Measurements from ENCODE around the gene WDR90.

Gene WDR90

DNA sequence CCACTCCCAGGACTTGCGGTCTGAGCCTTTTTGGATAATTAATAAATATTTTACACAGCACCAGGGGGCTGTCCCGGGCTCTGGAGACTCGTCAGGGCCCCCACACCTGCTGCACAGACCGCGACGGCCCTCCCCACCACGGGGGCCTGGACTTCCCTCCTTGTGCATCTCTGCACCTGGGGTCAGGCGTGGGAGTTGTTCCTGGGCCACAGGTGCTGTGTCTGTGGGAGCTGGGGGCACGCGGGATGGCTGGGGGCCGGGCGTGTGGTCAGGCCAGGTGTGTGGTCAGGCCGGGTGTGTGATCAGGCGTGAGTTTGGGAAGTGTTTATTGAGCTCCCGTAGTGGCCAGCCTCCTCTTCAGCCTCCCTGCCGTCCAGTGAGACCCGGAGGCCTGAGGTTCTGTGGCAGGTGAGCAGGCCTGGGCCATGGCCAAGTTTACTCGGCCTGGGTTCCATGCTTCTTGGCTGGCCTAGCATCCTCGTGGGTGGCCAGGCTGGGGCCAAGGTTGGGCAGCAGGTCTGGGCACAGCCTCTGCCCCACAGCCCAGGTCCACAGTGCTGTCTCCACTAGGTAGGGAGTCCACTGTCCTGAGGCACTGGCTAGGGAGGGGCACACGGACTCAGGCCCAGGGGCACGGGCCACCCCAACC lies 29.2 kb downstream of the WDR90 start:
- TF ChIP-seq, protein P1, sequence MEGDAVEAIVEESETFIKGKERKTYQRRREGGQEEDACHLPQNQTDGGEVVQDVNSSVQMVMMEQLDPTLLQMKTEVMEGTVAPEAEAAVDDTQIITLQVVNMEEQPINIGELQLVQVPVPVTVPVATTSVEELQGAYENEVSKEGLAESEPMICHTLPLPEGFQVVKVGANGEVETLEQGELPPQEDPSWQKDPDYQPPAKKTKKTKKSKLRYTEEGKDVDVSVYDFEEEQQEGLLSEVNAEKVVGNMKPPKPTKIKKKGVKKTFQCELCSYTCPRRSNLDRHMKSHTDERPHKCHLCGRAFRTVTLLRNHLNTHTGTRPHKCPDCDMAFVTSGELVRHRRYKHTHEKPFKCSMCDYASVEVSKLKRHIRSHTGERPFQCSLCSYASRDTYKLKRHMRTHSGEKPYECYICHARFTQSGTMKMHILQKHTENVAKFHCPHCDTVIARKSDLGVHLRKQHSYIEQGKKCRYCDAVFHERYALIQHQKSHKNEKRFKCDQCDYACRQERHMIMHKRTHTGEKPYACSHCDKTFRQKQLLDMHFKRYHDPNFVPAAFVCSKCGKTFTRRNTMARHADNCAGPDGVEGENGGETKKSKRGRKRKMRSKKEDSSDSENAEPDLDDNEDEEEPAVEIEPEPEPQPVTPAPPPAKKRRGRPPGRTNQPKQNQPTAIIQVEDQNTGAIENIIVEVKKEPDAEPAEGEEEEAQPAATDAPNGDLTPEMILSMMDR (IDR thresholded peaks at IDR 0.05; ENCODE audit: low read depth, low read length, missing control alignments) = no peak
- DNase-seq (ENCODE audit: extremely low read depth, low read depth) = no peak
- no peak overlapping the region for H3K4me3 ChIP-seq (replicated peaks; ENCODE audit: low read depth, low read length)

DNA sequence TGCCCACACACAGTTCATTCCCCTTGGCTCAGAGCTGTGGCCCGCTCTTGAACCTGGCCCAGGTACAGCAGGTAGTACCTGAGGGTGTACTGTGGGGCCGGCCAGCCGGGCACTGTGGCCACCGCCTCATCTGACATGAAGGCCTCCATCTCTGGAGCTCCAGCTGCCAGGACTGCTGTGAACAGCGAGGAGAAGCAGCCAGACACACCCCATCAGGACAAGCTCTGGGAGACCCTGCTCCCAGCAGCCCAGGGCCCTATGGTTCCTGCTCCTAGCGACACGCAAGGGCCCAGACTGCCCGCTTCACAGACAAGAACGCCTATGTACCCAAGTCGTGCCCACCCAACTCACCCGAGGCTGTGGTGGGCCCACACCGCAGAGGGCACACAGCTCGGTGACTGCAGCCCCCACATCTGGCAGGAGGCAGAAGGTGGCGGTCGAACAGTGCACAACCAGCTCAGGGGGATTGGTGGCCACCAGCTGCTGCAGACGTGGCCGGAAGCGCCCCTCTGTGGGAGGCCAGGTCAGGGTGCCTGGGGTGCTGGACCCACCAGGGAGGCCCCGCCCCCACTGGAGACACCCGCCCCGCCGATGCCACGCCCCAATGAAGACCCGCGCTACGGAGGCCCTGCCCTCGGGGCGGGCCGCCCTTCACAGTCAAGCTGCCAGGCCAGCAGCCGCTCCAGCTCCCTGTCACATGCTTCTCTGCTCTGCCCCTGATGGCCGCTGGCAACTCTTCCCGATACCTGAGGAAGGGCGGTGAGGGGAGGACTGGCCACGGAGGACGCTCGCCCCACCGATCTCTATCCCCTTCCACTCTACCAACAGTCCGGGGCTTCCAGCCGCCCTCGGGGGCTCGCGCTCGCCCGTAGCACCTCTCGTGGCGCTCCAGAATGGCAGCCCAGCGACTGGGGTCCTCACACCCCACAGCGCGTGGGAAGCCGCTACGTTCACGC lies 30.0 kb downstream of the WDR90 start:
- H3K4me3 ChIP-seq (replicated peaks; ENCODE audit: low read depth, low read length) = peak overlapping the region; percentile 34
- DNase-seq (ENCODE audit: extremely low read depth, low read depth) = no peak
- TF ChIP-seq, protein P1 (IDR thresholded peaks at IDR 0.05; ENCODE audit: low read depth, low read length, missing control alignments) = no peak

DNA sequence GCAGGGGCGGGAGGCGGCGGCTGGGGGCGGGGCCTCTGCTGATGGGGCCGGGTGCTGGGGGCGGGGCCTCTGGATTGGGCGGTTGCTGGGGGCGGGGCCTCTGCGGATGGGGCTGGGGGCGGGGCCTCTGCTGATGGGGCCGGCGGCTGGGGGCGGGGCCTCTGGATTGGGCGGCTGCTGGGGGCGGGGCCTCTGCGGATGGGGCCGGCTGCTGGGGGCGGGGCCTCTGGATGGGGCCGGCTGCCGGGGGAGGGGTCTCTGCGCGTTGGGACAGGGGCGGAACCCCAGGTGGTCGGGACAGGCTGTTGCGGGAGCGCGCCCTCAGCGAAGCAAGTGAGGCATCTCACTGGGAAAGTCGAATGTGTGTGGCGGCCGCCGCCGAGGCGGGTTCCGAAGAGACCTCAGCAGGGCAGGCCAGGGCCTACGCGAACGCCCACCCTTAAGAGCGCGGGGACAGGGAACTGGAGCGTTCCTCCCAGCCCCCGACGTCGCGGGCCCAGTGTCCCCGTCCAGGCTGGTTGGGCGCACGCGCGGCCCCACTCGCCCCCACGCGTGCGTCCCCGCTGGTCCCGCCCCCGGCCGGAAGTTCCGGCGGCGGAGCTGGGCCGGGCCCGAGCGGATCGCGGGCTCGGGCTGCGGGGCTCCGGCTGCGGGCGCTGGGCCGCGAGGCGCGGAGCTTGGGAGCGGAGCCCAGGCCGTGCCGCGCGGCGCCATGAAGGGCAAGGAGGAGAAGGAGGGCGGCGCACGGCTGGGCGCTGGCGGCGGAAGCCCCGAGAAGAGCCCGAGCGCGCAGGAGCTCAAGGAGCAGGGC lies 30.9 kb downstream of the WDR90 start, which contains the start of gene STUB1:
Gene STUB1 (plus strand): TSS at position 597 of the 811 bp plus-strand sequence. CDS start 116 bp downstream, at position 713.
- TF ChIP-seq, protein P1 (IDR thresholded peaks at IDR 0.05; ENCODE audit: low read depth, low read length, missing control alignments) = no peak
- peak within 1 kb of the TSS; percentile 83 for H3K4me3 ChIP-seq (replicated peaks; ENCODE audit: low read depth, low read length)
- DNase-seq (ENCODE audit: extremely low read depth, low read depth) = no peak

DNA sequence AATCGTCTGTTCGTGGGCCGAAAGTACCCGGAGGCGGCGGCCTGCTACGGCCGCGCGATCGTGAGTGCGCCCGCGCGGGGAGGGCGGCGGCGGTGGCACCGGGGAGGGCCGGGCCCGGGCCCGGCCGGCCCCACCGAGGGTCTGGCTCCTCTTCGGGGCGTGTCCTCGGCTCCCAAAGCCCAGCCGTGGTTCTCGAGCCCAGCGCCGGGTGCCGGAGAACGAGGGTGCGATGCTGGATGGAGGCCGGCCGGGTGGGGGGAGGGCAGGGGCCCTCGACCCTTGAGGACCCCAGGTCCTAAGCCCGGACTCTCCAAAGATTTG lies 31.4 kb downstream of the WDR90 start:
- no peak for DNase-seq (ENCODE audit: extremely low read depth, low read depth)
- TF ChIP-seq, protein P1 (IDR thresholded peaks at IDR 0.05; ENCODE audit: low read depth, low read length, missing control alignments) = no peak

DNA sequence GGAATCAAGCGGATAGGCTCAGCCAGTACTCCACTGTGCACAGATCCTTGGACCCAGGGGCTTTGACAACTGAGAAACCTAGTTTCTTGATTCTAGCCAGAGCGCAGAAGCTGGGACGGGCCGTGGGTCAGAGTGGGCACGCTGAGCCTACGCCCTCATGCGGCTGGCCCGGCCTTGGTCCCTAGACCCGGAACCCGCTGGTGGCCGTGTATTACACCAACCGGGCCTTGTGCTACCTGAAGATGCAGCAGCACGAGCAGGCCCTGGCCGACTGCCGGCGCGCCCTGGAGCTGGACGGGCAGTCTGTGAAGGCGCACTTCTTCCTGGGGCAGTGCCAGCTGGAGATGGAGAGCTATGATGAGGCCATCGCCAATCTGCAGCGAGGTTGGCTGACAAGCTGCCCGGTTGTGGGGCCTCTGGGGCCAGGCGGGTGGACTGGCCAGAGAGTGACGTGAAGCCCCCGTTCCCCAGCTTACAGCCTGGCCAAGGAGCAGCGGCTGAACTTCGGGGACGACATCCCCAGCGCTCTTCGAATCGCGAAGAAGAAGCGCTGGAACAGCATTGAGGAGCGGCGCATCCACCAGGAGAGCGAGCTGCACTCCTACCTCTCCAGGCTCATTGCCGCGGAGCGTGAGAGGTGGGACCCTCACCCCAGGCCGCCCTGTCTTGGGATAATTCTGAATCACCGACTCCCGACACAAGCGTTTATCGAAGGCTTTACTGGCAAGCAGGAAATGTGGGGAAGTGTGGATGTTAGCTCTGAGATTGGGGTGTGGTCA lies 32.0 kb downstream of the WDR90 start:
- TF ChIP-seq, protein P1 (IDR thresholded peaks at IDR 0.05; ENCODE audit: low read depth, low read length, missing control alignments) = no peak
- no peak for DNase-seq (ENCODE audit: extremely low read depth, low read depth)
- H3K4me3 ChIP-seq (replicated peaks; ENCODE audit: low read depth, low read length) = peak overlapping the region; percentile 83

More for the DNA sequence above, 31.4 kb downstream of the WDR90 start:
- H3K4me3 ChIP-seq (replicated peaks; ENCODE audit: low read depth, low read length) = peak overlapping the region; percentile 83

Data from HFF-Myc (cell line).